ENCODE data around the gene SECISBP2L.
"Not testable (repeated sequence)": the region's sequence is repeated elsewhere in the genome, so short reads cannot be mapped to it uniquely, and the experiment has no call there.

Gene SECISBP2L

GRCh38 chr15:48972750-48973503 is 73.3 kb downstream of the SECISBP2L start:
- Mint-ChIP-seq H3K4me1 (peaks cover 0 to 1% of the 10 kb centered on the region in 2 donors), H3K27ac (no peak overlapping the region), H3K9me3 (no peaks in the 10 kb centered on the region), H3K27me3 (peaks cover 42 to 58% of the 10 kb centered on the region in 2 donors), H3K36me3 (no peaks in the 10 kb centered on the region), H3K4me3 (no peak overlapping the region)
- DNase-seq (no peak), ATAC-seq (replicated peaks) (no peak)

- not testable (repeated sequence) for H3K36me3 Mint-ChIP-seq; H3K9me3 Mint-ChIP-seq; H3K27ac Mint-ChIP-seq; H3K4me1 Mint-ChIP-seq; H3K4me3 Mint-ChIP-seq; ATAC-seq (replicated peaks); DNase-seq
- H3K27me3 Mint-ChIP-seq, result peaks cover 40 to 43% of the 10 kb centered on the region in 2 donors
Measured at GRCh38 chr15:48970926-48971325, 75.3 kb downstream of the SECISBP2L start.

GRCh38 chr15:48968066-48968465 is 78.2 kb downstream of the SECISBP2L start:
- DNase-seq (no peak), ATAC-seq (replicated peaks) (no peak)
- Mint-ChIP-seq H3K4me3 (no peak overlapping the region), H3K9me3 (no peaks in the 10 kb centered on the region), H3K4me1 (peaks cover 13 to 17% of the 10 kb centered on the region in 2 donors), H3K36me3 (no peaks in the 10 kb centered on the region), H3K27me3 (peaks cover 50 to 59% of the 10 kb centered on the region in 2 donors), H3K27ac (no peak overlapping the region)

- ATAC-seq (replicated peaks) (no peak), DNase-seq (no peak)
- Mint-ChIP-seq H3K27me3 (peaks cover 54 to 56% of the 10 kb centered on the region in 2 donors), H3K27ac (no peak overlapping the region), H3K4me3 (no peak overlapping the region), H3K4me1 (peaks cover 17 to 21% of the 10 kb centered on the region in 2 donors), H3K9me3 (no peaks in the 10 kb centered on the region), H3K36me3 (no peaks in the 10 kb centered on the region)
Measured at GRCh38 chr15:48967336-48967735, 78.9 kb downstream of the SECISBP2L start.

GRCh38 chr15:48966595-48967301 is 79.5 kb downstream of the SECISBP2L start:
- Mint-ChIP-seq H3K9me3 (no peaks in the 10 kb centered on the region), H3K4me1 (peaks cover 17 to 21% of the 10 kb centered on the region in 2 donors), H3K4me3 (no peak overlapping the region), H3K36me3 (no peaks in the 10 kb centered on the region), H3K27ac (no peak overlapping the region), H3K27me3 (peaks cover 49 to 50% of the 10 kb centered on the region in 2 donors)
- DNase-seq (no peak), ATAC-seq (replicated peaks) (peak; percentile 88 to 91)

GRCh38 chr15:48965972-48966371 is 80.3 kb downstream of the SECISBP2L start:
- Mint-ChIP-seq H3K36me3 (no peaks in the 10 kb centered on the region), H3K27ac (no peak overlapping the region), H3K4me1 (peaks cover 17 to 21% of the 10 kb centered on the region in 2 donors), H3K27me3 (peaks cover 51 to 56% of the 10 kb centered on the region in 2 donors), H3K9me3 (no peaks in the 10 kb centered on the region), H3K4me3 (no peak overlapping the region)
- DNase-seq (no peak), ATAC-seq (replicated peaks) (peak; percentile 57 to 66)

- ATAC-seq (replicated peaks), result no peak
- peaks cover 49 to 52% of the 10 kb centered on the region in 2 donors for H3K27me3 Mint-ChIP-seq
- H3K4me1 Mint-ChIP-seq, result peaks cover 17 to 21% of the 10 kb centered on the region in 2 donors
- H3K27ac Mint-ChIP-seq, result no peak overlapping the region
- H3K36me3 Mint-ChIP-seq, result no peaks in the 10 kb centered on the region
- no peak overlapping the region for H3K4me3 Mint-ChIP-seq
- DNase-seq, result no peak
- no peaks in the 10 kb centered on the region for H3K9me3 Mint-ChIP-seq
Measured at GRCh38 chr15:48964898-48965297, 81.3 kb downstream of the SECISBP2L start.

GRCh38 chr15:48963524-48964113 is 82.6 kb downstream of the SECISBP2L start, which contains the start of gene SHC4:
Gene SHC4 (minus strand): TSS chr15:48963919. CDS start chr15:48963015, 904 bp downstream.
- H3K27ac Mint-ChIP-seq, result no peak within 1 kb of the TSS
- peaks cover 41 to 58% of the 10 kb centered on the region in 2 donors for H3K27me3 Mint-ChIP-seq
- H3K4me1 Mint-ChIP-seq, result peaks cover 17 to 21% of the 10 kb centered on the region in 2 donors
- no peak for DNase-seq
- no peaks in the 10 kb centered on the region for H3K9me3 Mint-ChIP-seq
- peak within 1 kb of the TSS; percentile 69 to 74 for H3K4me3 Mint-ChIP-seq
- ATAC-seq (replicated peaks), result peak; percentile 50 to 55
- H3K36me3 Mint-ChIP-seq, result no peaks in the 10 kb centered on the region

GRCh38 chr15:48962662-48963523 is 83.4 kb downstream of the SECISBP2L start:
- Mint-ChIP-seq H3K9me3 (no peaks in the 10 kb centered on the region), H3K27me3 (peaks cover 38 to 58% of the 10 kb centered on the region in 2 donors), H3K36me3 (no peaks in the 10 kb centered on the region), H3K4me3 (peak overlapping the region; percentile 69 to 74), H3K4me1 (peaks cover 17 to 21% of the 10 kb centered on the region in 2 donors), H3K27ac (no peak overlapping the region)
- no peak for DNase-seq
- ATAC-seq (replicated peaks), result peak; percentile 15 to 21

- DNase-seq (no peak), ATAC-seq (replicated peaks) (no peak)
- H3K9me3 Mint-ChIP-seq, result peaks cover 0 to 3% of the 10 kb centered on the region in 2 donors
- H3K4me3 Mint-ChIP-seq, result no peak overlapping the region
- no peak overlapping the region for H3K27ac Mint-ChIP-seq
- no peaks in the 10 kb centered on the region for H3K4me1 Mint-ChIP-seq
- peaks cover 26 to 33% of the 10 kb centered on the region in 2 donors for H3K27me3 Mint-ChIP-seq
- no peaks in the 10 kb centered on the region for H3K36me3 Mint-ChIP-seq
Measured at GRCh38 chr15:48955967-48956366, 90.3 kb downstream of the SECISBP2L start.

GRCh38 chr15:48955370-48955769 is 90.9 kb downstream of the SECISBP2L start:
- Mint-ChIP-seq H3K27ac (no peak overlapping the region), H3K9me3 (peaks cover 0 to 3% of the 10 kb centered on the region in 2 donors), H3K4me3 (no peak overlapping the region), H3K36me3 (no peaks in the 10 kb centered on the region), H3K27me3 (peaks cover 29 to 35% of the 10 kb centered on the region in 2 donors), H3K4me1 (no peaks in the 10 kb centered on the region)
- no peak for DNase-seq
- no peak for ATAC-seq (replicated peaks)

- Mint-ChIP-seq H3K4me1 (no peaks in the 10 kb centered on the region), H3K4me3 (no peak overlapping the region), H3K27me3 (peaks cover 29 to 31% of the 10 kb centered on the region in 2 donors), H3K27ac (no peak overlapping the region), H3K9me3 (peaks cover 0 to 3% of the 10 kb centered on the region in 2 donors), H3K36me3 (no peaks in the 10 kb centered on the region)
- no peak for ATAC-seq (replicated peaks)
- DNase-seq, result no peak
Measured at GRCh38 chr15:48954538-48954937, 91.7 kb downstream of the SECISBP2L start.

- Mint-ChIP-seq H3K4me3 (no peak overlapping the region), H3K36me3 (no peaks in the 10 kb centered on the region), H3K27me3 (peaks cover 20 to 22% of the 10 kb centered on the region in 2 donors), H3K4me1 (peaks cover 0 to 3% of the 10 kb centered on the region in 2 donors), H3K27ac (no peak overlapping the region), H3K9me3 (no peaks in the 10 kb centered on the region)
- ATAC-seq (replicated peaks), result no peak
- DNase-seq, result no peak
Measured at GRCh38 chr15:48946840-48947187, 99.4 kb downstream of the SECISBP2L start.

All from stimulated activated naive B cell treated with anti-CD40 and anti-IgM and Interleukin-4, amounts not matched to agents 10 μg/mL and 1 μg/mL and 100 μg/mL, for 72 hours (primary cell).